HepG2 (cell line): ENCODE measurements around the gene RPL41. TPM values are rescaled to one million over a fixed set of nuclear protein-coding genes. Genes with fewer than 3 reads are reported as not detected.

Experiments
- CBX5 ChIP-seq: sonication (generic); formaldehyde crosslinking; IDR thresholded peaks from 2 replicates; pipeline ENCODE4 v1.4.0; 2020; ENCODE audit warnings: missing genetic modification reagents, borderline replicate concordance
- CHD4 ChIP-seq: fragments of 200-600 bp; sonication (generic); IDR thresholded peaks from 2 replicates; pipeline ENCODE4 v1.7.0; 2017; ENCODE audit warnings: mild to moderate bottlenecking, low read length, borderline replicate concordance
- ETV6 ChIP-seq: sonication (generic); formaldehyde crosslinking; conservative IDR thresholded peaks from 2 replicates; pipeline ENCODE4 v1.4.0; 2020; ENCODE audit warnings: missing genetic modification reagents
- HMGA1 ChIP-seq: sonication (generic); formaldehyde crosslinking; conservative IDR thresholded peaks from 2 replicates; pipeline ENCODE4 v1.4.0; 2020; ENCODE audit warnings: missing genetic modification reagents
- HNF4G ChIP-seq, 2 experiments: sonication (generic) in 1 of 2; formaldehyde crosslinking in 1 of 2; IDR thresholded peaks; 2 replicates each; pipeline versions ENCODE4 v1.4.0 to v1.6.1; 2011 to 2020; ENCODE audit warnings: borderline replicate concordance in 2 of 2, low read depth in 2 of 2, mild to moderate bottlenecking in 2 of 2, low read length in 1 of 2, missing genetic modification reagents in 1 of 2, moderate library complexity in 1 of 2
- HOXA3 ChIP-seq: sonication (generic); formaldehyde crosslinking; IDR thresholded peaks from 2 replicates; pipeline ENCODE4 v1.5.0; 2020; ENCODE audit warnings: missing genetic modification reagents
- KDM1A ChIP-seq: IDR thresholded peaks from 2 replicates; pipeline ENCODE4 v1.6.1; 2016; ENCODE audit warnings: missing compliant biosample characterization
- KDM4B ChIP-seq: sonication (generic); formaldehyde crosslinking; IDR thresholded peaks from 2 replicates; pipeline ENCODE4 v1.4.0; 2020; ENCODE audit warnings: missing genetic modification reagents
- MTA1 ChIP-seq: sonication (generic); formaldehyde crosslinking; IDR thresholded peaks from 2 replicates; pipeline ENCODE4 v1.4.0; 2020; ENCODE audit warnings: missing genetic modification reagents, mild to moderate bottlenecking, borderline replicate concordance
- NR2F6 ChIP-seq, 2 experiments: IDR thresholded peaks; 2 replicates each; pipeline ENCODE4 v1.6.1; 2016; ENCODE audit warnings: antibody characterized with exemption in 1 of 2, mild to moderate bottlenecking in 1 of 2
- NRL ChIP-seq: sonication (generic); formaldehyde crosslinking; IDR thresholded peaks from 2 replicates; pipeline ENCODE4 v1.5.0; 2020; ENCODE audit warnings: missing genetic modification reagents, mild to moderate bottlenecking, moderate library complexity, borderline replicate concordance
- ONECUT2 ChIP-seq: sonication (generic); formaldehyde crosslinking; IDR thresholded peaks from 2 replicates; pipeline ENCODE4 v1.4.0; 2020; ENCODE audit warnings: missing genetic modification reagents
- POLR2G ChIP-seq: fragments of 200-400 bp; formaldehyde crosslinking; IDR thresholded peaks from 2 replicates; pipeline ENCODE4 v1.6.1; 2018; ENCODE audit warnings: mild to moderate bottlenecking, low read depth, low read length, moderate library complexity
- RFXAP ChIP-seq: sonication (generic); formaldehyde crosslinking; IDR thresholded peaks from 2 replicates; pipeline ENCODE4 v1.4.0; 2020; ENCODE audit warnings: missing genetic modification reagents, borderline replicate concordance
- SIX1 ChIP-seq: sonication (generic); formaldehyde crosslinking; IDR thresholded peaks from 2 replicates; pipeline ENCODE4 v1.4.0; 2020; ENCODE audit warnings: missing genetic modification reagents, borderline replicate concordance
- SMYD3 ChIP-seq: sonication (generic); formaldehyde crosslinking; IDR thresholded peaks from 2 replicates; pipeline ENCODE4 v1.8.1; 2023; ENCODE audit warnings: mild to moderate bottlenecking, missing genetic modification reagents
- ZFP62 ChIP-seq: sonication (generic); formaldehyde crosslinking; IDR thresholded peaks from 2 replicates; pipeline ENCODE4 v1.4.0; 2020; ENCODE audit warnings: missing genetic modification reagents
- ZNF296 ChIP-seq: sonication (generic); formaldehyde crosslinking; conservative IDR thresholded peaks from 2 replicates; pipeline ENCODE4 v1.5.0; 2020; ENCODE audit warnings: mild to moderate bottlenecking, missing genetic modification reagents
- ZNF333 ChIP-seq: sonication (generic); formaldehyde crosslinking; IDR thresholded peaks from 2 replicates; pipeline ENCODE4 v1.4.0; 2020; ENCODE audit warnings: mild to moderate bottlenecking, missing genetic modification reagents, borderline replicate concordance
- ZNF558 ChIP-seq: sonication (generic); formaldehyde crosslinking; IDR thresholded peaks from 2 replicates; pipeline ENCODE4 v1.9.0; 2022; ENCODE audit warnings: mild to moderate bottlenecking, missing genetic modification reagents, borderline replicate concordance
- ZNF724P ChIP-seq: sonication (generic); formaldehyde crosslinking; IDR thresholded peaks from 2 replicates; pipeline ENCODE4 v1.8.0; 2022; ENCODE audit warnings: missing genetic modification reagents, borderline replicate concordance
- ZNF766 ChIP-seq: sonication (generic); formaldehyde crosslinking; IDR thresholded peaks from 2 replicates; pipeline ENCODE4 v1.5.0; 2020; ENCODE audit warnings: missing genetic modification reagents, borderline replicate concordance
- polyA plus RNA-seq, 8 experiments: library from polyadenylated mRNA; depleted of rRNA in 3 of 8; stranded (reverse) in 7 of 8; unstranded in 1 of 8; fragments of >200 nt; fragmentation: Illumina TruSeq in 4 of 8; extraction: Trizol in 4 of 8; gene quantifications; 2 replicates each; pipeline versions ENCODE4 v1.2.1 to v1.2.3, GENCODE V29; 2011 to 2016; ENCODE audit warnings: low read depth in 4 of 8, missing spikeins in 1 of 8, mixed read lengths in 1 of 8; ENCODE audit not compliant: insufficient read depth in 1 of 8
- total RNA-seq, 5 experiments: library from RNA; depleted of rRNA; stranded (reverse); fragments of >200 nt; fragmentation: Illumina TruSeq; extraction: Trizol; gene quantifications; 2 replicates each; pipeline ENCODE4 v1.2.3, GENCODE V29; 2016; ENCODE audit warnings: low read depth in 1 of 5
- TF ChIP-seq, protein P1 (sequence below): sonication (generic); formaldehyde crosslinking; IDR thresholded peaks from 2 replicates; pipeline ENCODE4 v1.8.0; 2022; ENCODE audit warnings: missing genetic modification reagents, low read depth, mild to moderate bottlenecking, borderline replicate concordance
- TF ChIP-seq, protein P2 (sequence below): sonication (generic); formaldehyde crosslinking; IDR thresholded peaks from 2 replicates; pipeline ENCODE4 v1.4.0; 2020; ENCODE audit warnings: mild to moderate bottlenecking, missing genetic modification reagents

The RPL41 gene
- total and polyA plus RNA-seq, 2 of the 13 experiments (the other 11 are each of a cell fraction or from before 2014, with no cell fraction given): 4,012 to 7,670 TPM

DNA sequence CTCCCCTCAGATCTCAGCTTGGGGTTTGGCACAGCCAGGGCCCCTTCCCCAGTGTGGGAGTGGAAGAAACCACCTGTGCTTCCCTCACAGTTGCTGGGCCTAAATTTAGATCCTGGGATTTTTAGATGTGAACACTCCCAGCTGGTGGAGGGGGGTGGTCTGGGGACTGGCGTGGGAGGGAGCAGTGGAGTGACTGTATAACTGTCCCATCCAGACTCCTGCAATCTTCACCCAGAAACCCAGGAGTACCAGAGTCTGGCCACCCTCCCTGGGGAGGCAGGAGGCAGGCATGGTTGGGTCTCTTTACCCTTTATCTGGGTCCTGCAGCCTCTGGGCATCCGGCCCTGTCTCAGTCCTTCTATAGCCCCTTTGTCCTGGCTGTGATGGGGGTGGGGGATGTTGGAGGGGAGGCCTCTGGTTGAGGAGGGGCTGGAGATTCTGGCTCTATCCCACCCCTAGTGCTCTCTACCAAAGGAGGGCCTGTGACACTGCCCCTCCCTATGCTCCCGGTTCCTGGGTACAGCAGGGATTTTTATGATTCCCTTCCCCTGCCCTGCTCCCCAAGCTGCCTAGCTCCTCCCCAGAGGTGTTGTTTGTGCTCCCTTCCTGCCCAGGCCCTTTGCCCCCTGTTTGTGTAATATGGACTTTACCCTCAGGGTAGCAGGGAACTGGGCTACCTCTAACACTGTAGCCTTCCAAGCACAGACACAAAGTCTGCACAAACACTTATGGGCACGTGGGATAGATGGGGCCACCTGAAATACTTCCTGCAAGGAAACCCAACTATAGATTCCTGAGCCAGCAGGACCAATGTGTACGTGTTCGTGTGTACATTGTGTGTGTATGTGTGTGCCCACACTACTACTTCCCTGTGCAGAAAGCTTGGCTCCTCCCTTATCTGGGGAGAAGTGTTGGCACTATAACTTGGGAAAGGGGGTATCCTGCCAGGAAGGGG, 34.8 kb upstream of the RPL41 start (continued):
- TF ChIP-seq KDM4B (CRISPR knock-in tag) (peak; percentile 74), KDM1A (CRISPR knock-in tag) (peak; percentile 84; the same call in 1 of the 2 replicates), ONECUT2 (CRISPR knock-in tag) (peak; percentile 54; the same call in 1 of the 2 replicates), CHD4 (no peak), ZFP62 (CRISPR knock-in tag) (no peak), ZNF724P (no peak; the same call in 1 of the 2 replicates), ZNF333 (CRISPR knock-in tag) (no peak), NR2F6 (IDR thresholded peaks at IDR 0.05) (peak; percentile 94), NR2F6 (CRISPR knock-in tag; IDR thresholded peaks at IDR 0.05) (peak; percentile 98), CBX5 (CRISPR knock-in tag) (peak; percentile 98; the same call in 1 of the 2 replicates), NRL (CRISPR knock-in tag) (peak; percentile 70; the same call in 1 of the 2 replicates), ZNF296 (CRISPR knock-in tag) (no peak), HMGA1 (no peak), ZNF558 (CRISPR knock-in tag) (0 out of 2 replicates have a peak, but pooled peaks have one; percentile 64), ZNF766 (CRISPR knock-in tag) (peak; percentile 80), HOXA3 (peak; percentile 92; the same call in 1 of the 2 replicates), POLR2G (peak; percentile 77), SMYD3 (CRISPR knock-in tag) (peak; percentile 93), HNF4G (IDR thresholded peaks at IDR 0.05; ENCODE audit: borderline replicate concordance, low read depth, low read length) (peak; percentile 100), HNF4G (CRISPR knock-in tag; IDR thresholded peaks at IDR 0.05; ENCODE audit: borderline replicate concordance, low read depth) (peak; percentile 100), ETV6 (CRISPR knock-in tag) (peak; percentile 52; the same call in 1 of the 2 replicates), MTA1 (CRISPR knock-in tag) (peak; percentile 95), SIX1 (CRISPR knock-in tag) (peak; percentile 89; the same call in 1 of the 2 replicates), RFXAP (CRISPR knock-in tag) (peak; percentile 90)
- TF ChIP-seq, protein P1, sequence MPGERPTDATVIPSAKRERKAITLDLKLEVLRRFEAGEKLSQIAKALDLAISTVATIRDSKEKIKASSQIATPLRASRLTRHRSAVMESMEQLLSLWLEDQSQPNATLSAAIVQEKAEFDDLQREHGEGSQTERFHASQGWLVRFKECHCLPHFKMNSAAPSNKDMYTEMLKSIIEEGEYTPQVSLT: peak; percentile 56; the same call in 1 of the 2 replicates
- TF ChIP-seq, protein P2, sequence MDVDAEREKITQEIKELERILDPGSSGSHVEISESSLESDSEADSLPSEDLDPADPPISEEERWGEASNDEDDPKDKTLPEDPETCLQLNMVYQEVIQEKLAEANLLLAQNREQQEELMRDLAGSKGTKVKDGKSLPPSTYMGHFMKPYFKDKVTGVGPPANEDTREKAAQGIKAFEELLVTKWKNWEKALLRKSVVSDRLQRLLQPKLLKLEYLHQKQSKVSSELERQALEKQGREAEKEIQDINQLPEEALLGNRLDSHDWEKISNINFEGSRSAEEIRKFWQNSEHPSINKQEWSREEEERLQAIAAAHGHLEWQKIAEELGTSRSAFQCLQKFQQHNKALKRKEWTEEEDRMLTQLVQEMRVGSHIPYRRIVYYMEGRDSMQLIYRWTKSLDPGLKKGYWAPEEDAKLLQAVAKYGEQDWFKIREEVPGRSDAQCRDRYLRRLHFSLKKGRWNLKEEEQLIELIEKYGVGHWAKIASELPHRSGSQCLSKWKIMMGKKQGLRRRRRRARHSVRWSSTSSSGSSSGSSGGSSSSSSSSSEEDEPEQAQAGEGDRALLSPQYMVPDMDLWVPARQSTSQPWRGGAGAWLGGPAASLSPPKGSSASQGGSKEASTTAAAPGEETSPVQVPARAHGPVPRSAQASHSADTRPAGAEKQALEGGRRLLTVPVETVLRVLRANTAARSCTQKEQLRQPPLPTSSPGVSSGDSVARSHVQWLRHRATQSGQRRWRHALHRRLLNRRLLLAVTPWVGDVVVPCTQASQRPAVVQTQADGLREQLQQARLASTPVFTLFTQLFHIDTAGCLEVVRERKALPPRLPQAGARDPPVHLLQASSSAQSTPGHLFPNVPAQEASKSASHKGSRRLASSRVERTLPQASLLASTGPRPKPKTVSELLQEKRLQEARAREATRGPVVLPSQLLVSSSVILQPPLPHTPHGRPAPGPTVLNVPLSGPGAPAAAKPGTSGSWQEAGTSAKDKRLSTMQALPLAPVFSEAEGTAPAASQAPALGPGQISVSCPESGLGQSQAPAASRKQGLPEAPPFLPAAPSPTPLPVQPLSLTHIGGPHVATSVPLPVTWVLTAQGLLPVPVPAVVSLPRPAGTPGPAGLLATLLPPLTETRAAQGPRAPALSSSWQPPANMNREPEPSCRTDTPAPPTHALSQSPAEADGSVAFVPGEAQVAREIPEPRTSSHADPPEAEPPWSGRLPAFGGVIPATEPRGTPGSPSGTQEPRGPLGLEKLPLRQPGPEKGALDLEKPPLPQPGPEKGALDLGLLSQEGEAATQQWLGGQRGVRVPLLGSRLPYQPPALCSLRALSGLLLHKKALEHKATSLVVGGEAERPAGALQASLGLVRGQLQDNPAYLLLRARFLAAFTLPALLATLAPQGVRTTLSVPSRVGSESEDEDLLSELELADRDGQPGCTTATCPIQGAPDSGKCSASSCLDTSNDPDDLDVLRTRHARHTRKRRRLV (CRISPR knock-in tag): no peak
